Endothelial cell of umbilical vein (primary cell): Measurements from ENCODE around the gene SCAF1. TPM values are rescaled to one million over a fixed set of nuclear protein-coding genes. Genes with fewer than 3 reads are reported as not detected.

Source experiments
- BruUV-seq: library from RNA; stranded (reverse); fragments of 400-500 nt; replicated peaks from 2 replicates; lab custom pipeline; 2021; lab: Mats Ljungman, UMichigan
- CTCF ChIA-PET: fragments of 300-600, 350-600 bp; sonication (Branson Sonifier 250); formaldehyde crosslinking; loops from one replicate; lab custom pipeline; 2021; ENCODE audit warnings: antibody characterized with exemption, inconsistent platforms; lab: Charles Lee
- POLR2A ChIA-PET: fragments of 300-600, 350-600 bp; sonication (Branson Sonifier 250); formaldehyde crosslinking; loops from one replicate; lab custom pipeline; 2021; ENCODE audit warnings: antibody characterized with exemption, inconsistent platforms; lab: Charles Lee
- DNase-seq: peaks from one replicate; pipeline ENCODE4 v3.0.0-alpha.2; 2011; ENCODE audit warnings: low read depth, low spot score
- FAIRE-seq: peaks from 2 replicates; lab custom pipeline; 2011; peaks lifted over from hg19 to GRCh38; lab: Jason Lieb, UNC
- H2AFZ ChIP-seq: 2 replicates; pipeline ENCODE4 v1.6.0; 2012; ENCODE audit warnings: low read depth, low read length, control low read depth, inconsistent platforms
- H3K27ac ChIP-seq: 2 replicates; pipeline ENCODE4 v1.5.1; 2011; ENCODE audit warnings: low read depth, mild to moderate bottlenecking, control low read depth, low read length, moderate library complexity; ENCODE audit not compliant: insufficient read depth
- H3K27me3 ChIP-seq, 2 experiments: 2 replicates each; pipeline versions ENCODE4 v1.6.0 to v1.6.1; 2011; ENCODE audit warnings: low read length in 2 of 2, mixed read lengths in 1 of 2; ENCODE audit not compliant: control insufficient read depth in 2 of 2, insufficient read depth in 2 of 2
- H3K36me3 ChIP-seq, 2 experiments: 2 replicates in 1 of 2; 3 replicates in 1 of 2; pipeline ENCODE4 v1.5.1; 2011; ENCODE audit warnings: low read length in 2 of 2, mild to moderate bottlenecking in 1 of 2, moderate library complexity in 1 of 2; ENCODE audit not compliant: control insufficient read depth in 2 of 2, insufficient read depth in 2 of 2; ENCODE audit errors: extremely low read depth in 1 of 2
- H3K4me1 ChIP-seq: 3 replicates; pipeline ENCODE4 v1.5.1; 2011; ENCODE audit warnings: mild to moderate bottlenecking, low read length; ENCODE audit not compliant: control insufficient read depth, insufficient read depth; ENCODE audit errors: extremely low read depth
- H3K4me2 ChIP-seq: 2 replicates; pipeline ENCODE4 v1.6.1; 2011; ENCODE audit warnings: low read length, control low read depth, mixed read lengths; ENCODE audit not compliant: insufficient read depth
- H3K4me3 ChIP-seq, 3 experiments: fragments of 200-600 bp in 1 of 3; sonication (generic), shearing (Covaris generic) in 1 of 3; replicated peaks in 1 of 3; 2 replicates each; pipeline ENCODE4 v1.5.1; 2011 to 2016; ENCODE audit warnings: control low read depth in 3 of 3, low read length in 3 of 3, mild to moderate bottlenecking in 2 of 3, inconsistent platforms in 1 of 3, low read depth in 1 of 3, moderate library complexity in 1 of 3; ENCODE audit not compliant: insufficient read depth in 1 of 3
- H3K79me2 ChIP-seq: 2 replicates; pipeline ENCODE4 v1.6.0; 2012; ENCODE audit warnings: low read length, inconsistent platforms; ENCODE audit not compliant: control insufficient read depth, insufficient read depth
- H3K9ac ChIP-seq: replicated peaks from 2 replicates; pipeline ENCODE3; 2011; ENCODE audit warnings: low read length, control low read depth; ENCODE audit not compliant: insufficient read depth; ENCODE audit errors: extremely low read depth
- H3K9me1 ChIP-seq: replicated peaks from 3 replicates; pipeline ENCODE4 v1.6.0; 2011; ENCODE audit warnings: mild to moderate bottlenecking, low read length; ENCODE audit not compliant: control insufficient read depth, insufficient read depth; ENCODE audit errors: extremely low read depth
- H3K9me3 ChIP-seq: replicated peaks from 2 replicates; pipeline ENCODE4 v1.5.1; 2012; ENCODE audit warnings: low read length, inconsistent platforms; ENCODE audit not compliant: control insufficient read depth, insufficient read depth
- H4K20me1 ChIP-seq: replicated peaks from 2 replicates; pipeline ENCODE3; 2011; ENCODE audit warnings: mild to moderate bottlenecking, low read length; ENCODE audit not compliant: control insufficient read depth, insufficient read depth; ENCODE audit errors: extremely low read depth
- CTCF ChIP-seq, 2 donors: IDR thresholded peaks; 1 replicate in 1 of 2; 2 replicates in 1 of 2; pipeline ENCODE4 v1.5.1; 2011; ENCODE audit warnings: low read length in 2 of 2, mild to moderate bottlenecking in 2 of 2, moderate library complexity in 2 of 2, control low read depth in 1 of 2, inconsistent platforms in 1 of 2, low read depth in 1 of 2; ENCODE audit not compliant: insufficient read depth in 1 of 2; ENCODE audit errors: extremely low read depth in 1 of 2
- FOS ChIP-seq: IDR thresholded peaks from 2 replicates; pipeline ENCODE4 v1.6.1; 2011; ENCODE audit warnings: mild to moderate bottlenecking, low read length, moderate library complexity, borderline replicate concordance; ENCODE audit not compliant: insufficient read depth
- JUN ChIP-seq: IDR thresholded peaks from 2 replicates; pipeline ENCODE4 v1.6.1; 2011; ENCODE audit warnings: borderline replicate concordance, low read depth; ENCODE audit not compliant: insufficient read length, insufficient read depth
- MAX ChIP-seq: IDR thresholded peaks from 2 replicates; pipeline ENCODE4 v1.6.1; 2011; ENCODE audit not compliant: insufficient read depth, insufficient read length
- MYC ChIP-seq: IDR thresholded peaks from one replicate; pipeline ENCODE4 v1.6.1; 2011; ENCODE audit warnings: mild to moderate bottlenecking, low read depth, low read length
- POLR2A ChIP-seq: IDR thresholded peaks from 2 replicates; pipeline ENCODE4 v1.6.1; 2012; ENCODE audit warnings: low read depth, mild to moderate bottlenecking, control low read depth, low read length
- POLR2AphosphoS5 ChIP-seq: IDR thresholded peaks from 2 replicates; pipeline ENCODE4 v1.6.1; 2012; ENCODE audit warnings: low read depth, mild to moderate bottlenecking, control low read depth, low read length, moderate library complexity; ENCODE audit not compliant: insufficient read depth
- dilution Hi-C: fragments of 300-500 bp; cut with MboI; formaldehyde crosslinking; loops from one replicate; pipeline ENCODE4 v1.15.0; 2019; ENCODE audit warnings: low sequenced_read_pairs; ENCODE audit not compliant: extremely low pct_ligation_motif_present
- intact Hi-C: fragments of 100-400 bp; cut with micrococcal nuclease; formaldehyde crosslinking; loops from one replicate; pipeline ENCODE4 v1.10.0; 2022
- polyA plus RNA-seq, 4 experiments: library from polyadenylated mRNA; depleted of rRNA in 3 of 4; stranded (reverse) in 3 of 4; unstranded in 1 of 4; fragments of >200 nt; gene quantifications; 2 replicates each; pipeline versions ENCODE4 v1.2.1 to v1.2.3, GENCODE V29; 2011 to 2012; ENCODE audit warnings: missing spikeins in 1 of 4
- total RNA-seq: library from RNA; stranded (reverse); gene quantifications from 2 replicates; pipeline ENCODE4 v1.2.3, GENCODE V29; 2021

The SCAF1 gene
- total and polyA plus RNA-seq, 2 donors (not counting 3 experiments of a cell fraction or from before 2014, with no cell fraction given), result 13.3 to 75.8 TPM

GRCh38 chr19:49662011-49662410, 20.0 kb downstream of the SCAF1 start:
- H3K79me2 ChIP-seq, result peaks cover 13% of the 10 kb centered on the region
- no peak overlapping the region for H3K4me3 ChIP-seq
- no peak overlapping the region for H3K9ac ChIP-seq
- dilution Hi-C loops (no loop called here), intact Hi-C loops (no loop called here)
- peaks cover 10 to 48% of the 10 kb centered on the region in 2 experiments for H3K36me3 ChIP-seq
- H3K9me3 ChIP-seq, result no peaks in the 10 kb centered on the region
- BruUV-seq, result TSS peak; percentile 16
- H2AFZ ChIP-seq, result no peak overlapping the region
- no peaks in the 10 kb centered on the region for H3K27me3 ChIP-seq
- H3K4me1 ChIP-seq, result peaks cover 8% of the 10 kb centered on the region
- ChIA-PET CTCF (interaction anchor here (1.4 kb wide), 1 partner anchor 10 kb away, joined by 3 read pairs; no protein-coding TSS in a partner anchor), POLR2A (no interaction called here)
- no peaks in the 10 kb centered on the region for H3K9me1 ChIP-seq
- no peak overlapping the region for H3K27ac ChIP-seq
- no peaks in the 10 kb centered on the region for H4K20me1 ChIP-seq
- no peak for TF ChIP-seq FOS
- no peak for TF ChIP-seq JUN
- TF ChIP-seq MAX, result no peak
- TF ChIP-seq CTCF (IDR thresholded peaks at IDR 0.05; ENCODE audit: extremely low read depth in 1 of 2, insufficient read depth in 1 of 2, low read depth in 1 of 2, low read length in 2 of 2), result no peak
- DNase-seq (no peak), FAIRE-seq (no peak)
- H3K4me2 ChIP-seq, result no peak overlapping the region

GRCh38 chr19:49663224-49663623, 21.2 kb downstream of the SCAF1 start:
- no peaks in the 10 kb centered on the region for H4K20me1 ChIP-seq
- TF ChIP-seq POLR2A (no peak), POLR2AphosphoS5 (no peak), MYC (no peak)
- no peak overlapping the region for H3K4me3 ChIP-seq
- no peak overlapping the region for H3K27ac ChIP-seq
- BruUV-seq, result no TSS peak
- H3K4me2 ChIP-seq, result no peak overlapping the region
- H3K27me3 ChIP-seq, result no peaks in the 10 kb centered on the region
- CTCF ChIA-PET, result no interaction called here
- peaks cover 17% of the 10 kb centered on the region for H3K79me2 ChIP-seq
- peaks cover 7 to 40% of the 10 kb centered on the region in 2 experiments for H3K36me3 ChIP-seq
- no peak for DNase-seq
- H3K4me1 ChIP-seq, result peaks cover 8% of the 10 kb centered on the region
- dilution Hi-C loops, result no loop called here
- H3K9me3 ChIP-seq, result no peaks in the 10 kb centered on the region
- POLR2A ChIA-PET, result no interaction called here
- no peaks in the 10 kb centered on the region for H3K9me1 ChIP-seq
- intact Hi-C loops, result no loop called here
- no peak overlapping the region for H2AFZ ChIP-seq
- H3K9ac ChIP-seq, result no peak overlapping the region
- FAIRE-seq, result no peak
